ENCODE data around the gene FGF16.

DNA sequence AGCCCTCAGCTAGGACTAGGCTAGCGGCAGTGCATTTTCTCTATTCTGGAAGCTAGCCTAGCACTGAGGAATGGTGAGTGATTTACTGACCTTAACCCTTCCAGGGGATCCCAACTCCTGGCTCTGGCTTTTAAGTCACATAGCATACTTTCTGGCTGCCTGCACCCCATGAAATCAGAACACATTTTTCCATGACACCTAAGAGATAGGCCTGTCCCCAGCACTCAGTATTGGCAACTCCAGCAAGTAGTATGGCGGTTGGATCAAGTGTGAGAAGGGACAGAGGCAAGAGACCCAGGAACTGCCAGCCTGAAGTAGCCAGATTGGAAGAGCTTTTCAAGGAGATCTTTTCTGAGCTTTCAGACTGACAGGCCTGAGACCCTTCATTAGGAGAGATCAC, 8.2 kb downstream of the FGF16 start:
- TF ChIP-seq, protein P1, sequence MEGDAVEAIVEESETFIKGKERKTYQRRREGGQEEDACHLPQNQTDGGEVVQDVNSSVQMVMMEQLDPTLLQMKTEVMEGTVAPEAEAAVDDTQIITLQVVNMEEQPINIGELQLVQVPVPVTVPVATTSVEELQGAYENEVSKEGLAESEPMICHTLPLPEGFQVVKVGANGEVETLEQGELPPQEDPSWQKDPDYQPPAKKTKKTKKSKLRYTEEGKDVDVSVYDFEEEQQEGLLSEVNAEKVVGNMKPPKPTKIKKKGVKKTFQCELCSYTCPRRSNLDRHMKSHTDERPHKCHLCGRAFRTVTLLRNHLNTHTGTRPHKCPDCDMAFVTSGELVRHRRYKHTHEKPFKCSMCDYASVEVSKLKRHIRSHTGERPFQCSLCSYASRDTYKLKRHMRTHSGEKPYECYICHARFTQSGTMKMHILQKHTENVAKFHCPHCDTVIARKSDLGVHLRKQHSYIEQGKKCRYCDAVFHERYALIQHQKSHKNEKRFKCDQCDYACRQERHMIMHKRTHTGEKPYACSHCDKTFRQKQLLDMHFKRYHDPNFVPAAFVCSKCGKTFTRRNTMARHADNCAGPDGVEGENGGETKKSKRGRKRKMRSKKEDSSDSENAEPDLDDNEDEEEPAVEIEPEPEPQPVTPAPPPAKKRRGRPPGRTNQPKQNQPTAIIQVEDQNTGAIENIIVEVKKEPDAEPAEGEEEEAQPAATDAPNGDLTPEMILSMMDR (IDR thresholded peaks at IDR 0.05 in 2 of 3, conservative IDR thresholded peaks at IDR 0.05 in 1 of 3; ENCODE audit: control insufficient read depth in 2 of 3, extremely low read depth in 1 of 3, insufficient read depth in 1 of 3, low read depth in 3 of 3, low read length in 3 of 3): no peak
- TF ChIP-seq POLR2AphosphoS5 (IDR thresholded peaks at IDR 0.05; ENCODE audit: low read length) (no peak), HDAC2 (IDR thresholded peaks at IDR 0.05) (no peak), YY1 (IDR thresholded peaks at IDR 0.05; ENCODE audit: low read depth, low read length) (no peak), BRCA1 (IDR thresholded peaks at IDR 0.05; ENCODE audit: low read depth, low read length) (no peak), FOXM1 (IDR thresholded peaks at IDR 0.05; ENCODE audit: low read depth, low read length) (no peak)
- TF ChIP-seq, protein P2, sequence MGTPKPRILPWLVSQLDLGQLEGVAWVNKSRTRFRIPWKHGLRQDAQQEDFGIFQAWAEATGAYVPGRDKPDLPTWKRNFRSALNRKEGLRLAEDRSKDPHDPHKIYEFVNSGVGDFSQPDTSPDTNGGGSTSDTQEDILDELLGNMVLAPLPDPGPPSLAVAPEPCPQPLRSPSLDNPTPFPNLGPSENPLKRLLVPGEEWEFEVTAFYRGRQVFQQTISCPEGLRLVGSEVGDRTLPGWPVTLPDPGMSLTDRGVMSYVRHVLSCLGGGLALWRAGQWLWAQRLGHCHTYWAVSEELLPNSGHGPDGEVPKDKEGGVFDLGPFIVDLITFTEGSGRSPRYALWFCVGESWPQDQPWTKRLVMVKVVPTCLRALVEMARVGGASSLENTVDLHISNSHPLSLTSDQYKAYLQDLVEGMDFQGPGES (IDR thresholded peaks at IDR 0.05): no peak
